A673 (cell line): Measurements from ENCODE around the gene ARF3. TPM values are rescaled to one million over a fixed set of nuclear protein-coding genes. Genes with fewer than 3 reads are reported as not detected.

Experiments
- BruUV-seq: library from RNA; stranded (reverse); fragments of 400-500 nt; replicated peaks from 2 replicates; lab custom pipeline; 2021; lab: Mats Ljungman, UMichigan
- CTCF ChIA-PET: fragments of 300-600 bp; sonication (Branson Sonifier 250); formaldehyde crosslinking; loops from one replicate; lab custom pipeline; 2022; ENCODE audit warnings: antibody characterized with exemption; lab: Charles Lee
- POLR2A ChIA-PET: fragments of 300-600 bp; sonication (Branson Sonifier 250); formaldehyde crosslinking; loops from one replicate; lab custom pipeline; 2022; ENCODE audit warnings: antibody characterized with exemption; ENCODE audit not compliant: low non-redundant PET; lab: Charles Lee
- DNase-seq: peaks from one replicate; pipeline ENCODE4 v3.0.0-alpha.2; 2015; ENCODE audit warnings: low spot score
- H3K27ac ChIP-seq: fragments of 200-600 bp; sonication (generic); 2 replicates; pipeline ENCODE4 v1.5.1; 2016; ENCODE audit warnings: mixed run types, low read depth, mild to moderate bottlenecking, mixed read lengths, antibody characterized with exemption, low read length; ENCODE audit not compliant: poor library complexity, severe bottlenecking
- H3K27me3 ChIP-seq: fragments of 200-600 bp; sonication (generic); replicated peaks from 2 replicates; pipeline ENCODE4 v1.6.1; 2017; ENCODE audit warnings: mixed run types, low read depth, mild to moderate bottlenecking, mixed read lengths, antibody characterized with exemption, low read length; ENCODE audit not compliant: insufficient read depth, poor library complexity
- H3K36me3 ChIP-seq: fragments of 200-600 bp; sonication (generic); 2 replicates; pipeline ENCODE4 v1.6.1; 2016; ENCODE audit warnings: mixed run types, mild to moderate bottlenecking, mixed read lengths, antibody characterized with exemption, low read length; ENCODE audit not compliant: insufficient read depth, poor library complexity, severe bottlenecking
- H3K4me1 ChIP-seq: fragments of 200-600 bp; sonication (generic); 2 replicates; pipeline ENCODE4 v1.6.1; 2017; ENCODE audit warnings: mixed run types, mild to moderate bottlenecking, mixed read lengths, antibody characterized with exemption, low read length; ENCODE audit not compliant: insufficient read depth, poor library complexity, severe bottlenecking
- H3K4me3 ChIP-seq: fragments of 200-600 bp; sonication (generic); 2 replicates; pipeline ENCODE4 v1.5.1; 2016; ENCODE audit warnings: low read depth, mixed run types, mild to moderate bottlenecking, mixed read lengths, low read length; ENCODE audit not compliant: poor library complexity, severe bottlenecking
- H3K9me3 ChIP-seq: fragments of 200-600 bp; sonication (generic); 2 replicates; pipeline ENCODE4 v1.6.1; 2016; ENCODE audit warnings: mixed run types, low read depth, mild to moderate bottlenecking, mixed read lengths, antibody characterized with exemption, low read length; ENCODE audit not compliant: poor library complexity, severe bottlenecking
- CTCF ChIP-seq: fragments of 300-800, 200-600 bp; sonication (generic); conservative IDR thresholded peaks from 2 replicates; pipeline ENCODE4 v1.5.1; 2017; ENCODE audit warnings: low read depth, mild to moderate bottlenecking, antibody characterized with exemption, low read length, moderate library complexity, mixed read lengths
- EZH2 ChIP-seq: fragments of 200-600 bp; sonication (generic); IDR thresholded peaks from 2 replicates; pipeline ENCODE4 v1.6.1; 2017; ENCODE audit warnings: borderline replicate concordance, low read depth, mild to moderate bottlenecking, mixed read lengths, antibody characterized with exemption, low read length; ENCODE audit not compliant: poor library complexity, severe bottlenecking
- intact Hi-C: fragments of 100-400 bp; cut with micrococcal nuclease; formaldehyde crosslinking; loops from one replicate; pipeline ENCODE4 v1.10.0; 2022; ENCODE audit not compliant: unreplicated experiment
- total RNA-seq: library from RNA; stranded (reverse); gene quantifications from 2 replicates; pipeline ENCODE4 v1.2.3, GENCODE V29; 2021

The ARF3 gene
- total RNA-seq, 1 experiment from 2014 or later: 183 TPM

- no peak for TF ChIP-seq EZH2
- peak; percentile 31; the same call in 1 of the 2 replicates for TF ChIP-seq CTCF
- Histone ChIP-seq H3K4me1 (no peaks in the 10 kb centered on the region), H3K9me3 (no peaks in the 10 kb centered on the region), H3K4me3 (no peak overlapping the region), H3K27me3 (no peaks in the 10 kb centered on the region), H3K36me3 (peaks cover 58% of the 10 kb centered on the region), H3K27ac (no peak overlapping the region)
- POLR2A ChIA-PET: no interaction called here
- intact Hi-C loops: loop anchor here (2.0 to 10.0 kb wide), 2 partner anchors 84 to 182 kb away; partner anchors contain the start of gene DDX23
- BruUV-seq: no TSS peak
- peak; percentile 29 for DNase-seq
- CTCF ChIA-PET: no interaction called here
Observed at GRCh38 chr12:48937170-48937569, 20.1 kb downstream of the ARF3 start.

GRCh38 chr12:48936379-48936979 lies 20.8 kb downstream of the ARF3 start:
- H3K36me3 ChIP-seq: peaks cover 59% of the 10 kb centered on the region
- CTCF ChIA-PET: interaction anchor here (0.6 to 1.0 kb wide), 7 partner anchors 8 to 83 kb away, joined by 3 to 9 read pairs (median 3); partner anchors contain the start of genes FKBP11 and RND1
- no peak overlapping the region for H3K4me3 ChIP-seq
- no peak overlapping the region for H3K27ac ChIP-seq
- TSS peak; percentile 43 for BruUV-seq
- H3K27me3 ChIP-seq: no peaks in the 10 kb centered on the region
- POLR2A ChIA-PET: no interaction called here
- no peaks in the 10 kb centered on the region for H3K9me3 ChIP-seq
- DNase-seq: peak; percentile 78
- intact Hi-C loops: loop anchor here (2.0 to 10.0 kb wide), 2 partner anchors 84 to 182 kb away; partner anchors contain the start of gene DDX23
- H3K4me1 ChIP-seq: no peaks in the 10 kb centered on the region
- TF ChIP-seq CTCF: peak; percentile 96
- TF ChIP-seq EZH2: no peak

- no peak for TF ChIP-seq EZH2
- peak; percentile 48 for TF ChIP-seq CTCF
- Histone ChIP-seq H3K36me3 (peaks cover 47% of the 10 kb centered on the region), H3K4me1 (no peaks in the 10 kb centered on the region), H3K9me3 (no peaks in the 10 kb centered on the region), H3K4me3 (no peak overlapping the region), H3K27me3 (no peaks in the 10 kb centered on the region), H3K27ac (no peak overlapping the region)
- CTCF ChIA-PET: interaction anchor here (0.5 to 0.7 kb wide), 2 partner anchors 75 to 168 kb away, joined by 3 to 5 read pairs; no protein-coding TSS in a partner anchor
- no TSS peak for BruUV-seq
- DNase-seq: peak; percentile 15
- POLR2A ChIA-PET: no interaction called here
- intact Hi-C loops: loop anchor here (2.0 to 10.0 kb wide), 2 partner anchors 42 to 180 kb away; no protein-coding TSS in a partner anchor
Observed at GRCh38 chr12:48934312-48934706, 23.0 kb downstream of the ARF3 start.
